Liver (tissue), 9 donors: ENCODE measurements around the gene RIC1. TPM values are rescaled to one million over a fixed set of nuclear protein-coding genes. Genes with fewer than 3 reads are reported as not detected.

Experiments
- DNase-seq: peaks from one replicate; pipeline ENCODE4 v3.0.0-alpha.2; 2017; ENCODE audit warnings: low spot score
- H3K27ac ChIP-seq, 2 donors: one replicate each; pipeline ENCODE4 v1.7.0; 2013; ENCODE audit warnings: inconsistent platforms in 2 of 2, low read length in 2 of 2, control low read depth in 1 of 2, low read depth in 1 of 2, mild to moderate bottlenecking in 1 of 2
- H3K27me3 ChIP-seq, 4 donors: one replicate each; pipeline versions ENCODE4 v1.6.1 to v1.7.0; 2013; ENCODE audit warnings: low read length in 3 of 4, inconsistent platforms in 1 of 4, mild to moderate bottlenecking in 1 of 4, moderate library complexity in 1 of 4; ENCODE audit not compliant: control insufficient read depth in 4 of 4, insufficient read depth in 4 of 4
- H3K36me3 ChIP-seq, 4 donors: one replicate each; pipeline versions ENCODE4 v1.6.1 to v1.7.0; 2013; ENCODE audit warnings: low read length in 3 of 4, mild to moderate bottlenecking in 3 of 4, low read depth in 1 of 4, moderate library complexity in 1 of 4; ENCODE audit not compliant: control insufficient read depth in 4 of 4, insufficient read depth in 3 of 4
- H3K4me1 ChIP-seq, 4 donors: one replicate each; pipeline versions ENCODE4 v1.6.1 to v1.7.0; 2013; ENCODE audit warnings: low read length in 3 of 4, mild to moderate bottlenecking in 3 of 4, moderate library complexity in 1 of 4; ENCODE audit not compliant: control insufficient read depth in 4 of 4, insufficient read depth in 4 of 4
- H3K4me3 ChIP-seq, 3 donors: one replicate each; pipeline versions ENCODE4 v1.6.1 to v1.7.0; 2013; ENCODE audit warnings: low read length in 3 of 3, control low read depth in 1 of 3, low read depth in 1 of 3, mild to moderate bottlenecking in 1 of 3
- H3K9ac ChIP-seq, 2 donors: one replicate each; pipeline ENCODE4 v1.7.0; 2013; ENCODE audit warnings: low read length in 2 of 2, mild to moderate bottlenecking in 2 of 2, moderate library complexity in 2 of 2, control low read depth in 1 of 2, low read depth in 1 of 2
- H3K9me3 ChIP-seq, 4 donors: one replicate each; pipeline versions ENCODE4 v1.6.1 to v1.7.0; 2013; ENCODE audit warnings: low read length in 3 of 4; ENCODE audit not compliant: control insufficient read depth in 4 of 4
- ATF3 ChIP-seq: IDR thresholded peaks from 2 replicates; pipeline ENCODE4 v1.6.1; 2016; ENCODE audit warnings: antibody characterized with exemption
- CTCF ChIP-seq: fragments of 150-350 bp; IDR thresholded peaks from 2 replicates; pipeline ENCODE4 v1.5.1; 2017; ENCODE audit warnings: improper control_type of control experiment, low read depth, low read length; ENCODE audit not compliant: missing input control
- FOXA1 ChIP-seq: IDR thresholded peaks from 2 replicates; pipeline ENCODE4 v1.6.1; 2016; ENCODE audit warnings: antibody characterized with exemption
- FOXA2 ChIP-seq: IDR thresholded peaks from 2 replicates; pipeline ENCODE4 v1.6.1; 2016; ENCODE audit warnings: antibody characterized with exemption
- GABPA ChIP-seq, 2 donors: IDR thresholded peaks in 1 of 2; conservative IDR thresholded peaks in 1 of 2; 2 replicates each; pipeline ENCODE4 v1.6.1; 2016; ENCODE audit warnings: antibody characterized with exemption in 2 of 2, mild to moderate bottlenecking in 1 of 2, moderate library complexity in 1 of 2
- HNF4A ChIP-seq, 2 donors: conservative IDR thresholded peaks; 2 replicates each; pipeline ENCODE4 v1.6.1; 2016; ENCODE audit warnings: antibody characterized with exemption in 2 of 2, mild to moderate bottlenecking in 2 of 2
- HNF4G ChIP-seq: IDR thresholded peaks from 2 replicates; pipeline ENCODE4 v1.6.1; 2016; ENCODE audit warnings: antibody characterized with exemption
- JUND ChIP-seq, 2 donors: IDR thresholded peaks; 2 replicates each; pipeline ENCODE4 v1.6.1; 2016; ENCODE audit warnings: antibody characterized with exemption in 2 of 2
- MAX ChIP-seq: IDR thresholded peaks from 2 replicates; pipeline ENCODE4 v1.6.1; 2016; ENCODE audit warnings: antibody characterized with exemption
- NR2F2 ChIP-seq: IDR thresholded peaks from 2 replicates; pipeline ENCODE4 v1.6.1; 2016; ENCODE audit warnings: antibody characterized with exemption
- RAD21 ChIP-seq, 2 donors: IDR thresholded peaks; 2 replicates each; pipeline ENCODE4 v1.6.1; 2016; ENCODE audit warnings: antibody characterized with exemption in 2 of 2, mild to moderate bottlenecking in 2 of 2
- RXRA ChIP-seq, 2 donors: IDR thresholded peaks; 2 replicates each; pipeline ENCODE4 v1.6.1; 2017 to 2018; ENCODE audit warnings: antibody characterized with exemption in 2 of 2, mild to moderate bottlenecking in 1 of 2
- SP1 ChIP-seq: IDR thresholded peaks from 2 replicates; pipeline ENCODE4 v1.6.1; 2018; ENCODE audit warnings: antibody characterized with exemption, mild to moderate bottlenecking
- TAF1 ChIP-seq: conservative IDR thresholded peaks from 2 replicates; pipeline ENCODE4 v1.6.1; 2016; ENCODE audit warnings: antibody characterized with exemption, mild to moderate bottlenecking
- YY1 ChIP-seq: IDR thresholded peaks from 2 replicates; pipeline ENCODE4 v1.6.1; 2016; ENCODE audit warnings: antibody characterized with exemption, mild to moderate bottlenecking
- ZBTB33 ChIP-seq: IDR thresholded peaks from 2 replicates; pipeline ENCODE4 v1.6.1; 2016; ENCODE audit warnings: antibody characterized with exemption
- WGBS: extraction: QIAGEN DNeasy Blood & Tissue Kit; methylation state at CpG from one replicate; pipeline ENCODE4 v1.1.7; 2013; 5-methylcytosine and 5-hydroxymethylcytosine counted together
- polyA plus RNA-seq, 2 donors: library from polyadenylated mRNA; stranded (reverse) in 1 of 2; unstranded in 1 of 2; fragments of 200-250 nt in 1 of 2; fragments of >200 nt in 1 of 2; fragmentation: Nextera tagmentation in 1 of 2; extraction: Ambion mirVana in 1 of 2; gene quantifications; one replicate each; pipeline versions ENCODE4 v1.2.1 to v1.2.3, GENCODE V29; 2013 to 2015
- total RNA-seq, 2 donors: library from RNA; depleted of rRNA; stranded (reverse); fragments of >200 nt; gene quantifications; one replicate each; pipeline ENCODE4 v1.2.3, GENCODE V29; 2014
- donor health status: healthy.
- donor health status: healthy.
- donor health status: healthy.
- donor health status: healthy.
- donor health status: healthy.

The RIC1 gene
- total and polyA plus RNA-seq, 4 donors: 4.1 to 25.8 (median 9.8) TPM

- DNase-seq: no peak
- no peak overlapping the region for H3K9ac ChIP-seq
- no peaks in the 10 kb centered on the region for H3K9me3 ChIP-seq
- H3K27me3 ChIP-seq: no peaks in the 10 kb centered on the region
- no peak overlapping the region for H3K4me3 ChIP-seq
- TF ChIP-seq ZBTB33 (no peak), SP1 (no peak), RAD21 (IDR thresholded peaks at IDR 0.05) (no peak), FOXA2 (no peak), FOXA1 (no peak), GABPA (IDR thresholded peaks at IDR 0.05 in 1 of 2, conservative IDR thresholded peaks at IDR 0.05 in 1 of 2) (no peak), HNF4G (no peak), YY1 (no peak), TAF1 (no peak), JUND (IDR thresholded peaks at IDR 0.05) (no peak), NR2F2 (no peak), CTCF (no peak), RXRA (IDR thresholded peaks at IDR 0.05) (no peak), HNF4A (conservative IDR thresholded peaks at IDR 0.05) (no peak), MAX (no peak)
- peaks cover 0 to 8% (median 1%) of the 10 kb centered on the region in 4 donors for H3K36me3 ChIP-seq
- peaks cover 0 to 4% (median 2%) of the 10 kb centered on the region in 4 donors for H3K4me1 ChIP-seq
- no peak overlapping the region for H3K27ac ChIP-seq
- WGBS: 87% methylated on average over 1 of the region's 1 CpG
These were observed 162.0 kb downstream of the RIC1 start for GRCh38 chr9:5790923-5791322.

- peaks cover 0 to 4% (median 2%) of the 10 kb centered on the region in 4 donors for H3K4me1 ChIP-seq
- DNase-seq: no peak
- no peaks in the 10 kb centered on the region for H3K9me3 ChIP-seq
- no peak overlapping the region for H3K9ac ChIP-seq
- no peaks in the 10 kb centered on the region for H3K36me3 ChIP-seq
- 86% methylated on average over 3 of the region's 3 CpGs for WGBS
- TF ChIP-seq YY1 (no peak), CTCF (no peak), ZBTB33 (no peak), HNF4A (conservative IDR thresholded peaks at IDR 0.05) (no peak), SP1 (no peak), GABPA (IDR thresholded peaks at IDR 0.05 in 1 of 2, conservative IDR thresholded peaks at IDR 0.05 in 1 of 2) (no peak), MAX (no peak), FOXA2 (no peak), ATF3 (no peak), NR2F2 (no peak)
- H3K4me3 ChIP-seq: no peak overlapping the region
- no peaks in the 10 kb centered on the region for H3K27me3 ChIP-seq
- H3K27ac ChIP-seq: no peak overlapping the region
These were observed 163.0 kb downstream of the RIC1 start for GRCh38 chr9:5791870-5792269.
